ENCODE measurements around the gene NCOA7. TPM values are rescaled to one million over a fixed set of nuclear protein-coding genes. Genes with fewer than 3 reads are reported as not detected.
"Not testable (repeated sequence)": the region's sequence is repeated elsewhere in the genome, so short reads cannot be mapped to it uniquely, and the experiment has no call there.

The NCOA7 gene
- total RNA-seq, 2 experiments from 2014 or later = 42.3 to 43.4 TPM

DNA sequence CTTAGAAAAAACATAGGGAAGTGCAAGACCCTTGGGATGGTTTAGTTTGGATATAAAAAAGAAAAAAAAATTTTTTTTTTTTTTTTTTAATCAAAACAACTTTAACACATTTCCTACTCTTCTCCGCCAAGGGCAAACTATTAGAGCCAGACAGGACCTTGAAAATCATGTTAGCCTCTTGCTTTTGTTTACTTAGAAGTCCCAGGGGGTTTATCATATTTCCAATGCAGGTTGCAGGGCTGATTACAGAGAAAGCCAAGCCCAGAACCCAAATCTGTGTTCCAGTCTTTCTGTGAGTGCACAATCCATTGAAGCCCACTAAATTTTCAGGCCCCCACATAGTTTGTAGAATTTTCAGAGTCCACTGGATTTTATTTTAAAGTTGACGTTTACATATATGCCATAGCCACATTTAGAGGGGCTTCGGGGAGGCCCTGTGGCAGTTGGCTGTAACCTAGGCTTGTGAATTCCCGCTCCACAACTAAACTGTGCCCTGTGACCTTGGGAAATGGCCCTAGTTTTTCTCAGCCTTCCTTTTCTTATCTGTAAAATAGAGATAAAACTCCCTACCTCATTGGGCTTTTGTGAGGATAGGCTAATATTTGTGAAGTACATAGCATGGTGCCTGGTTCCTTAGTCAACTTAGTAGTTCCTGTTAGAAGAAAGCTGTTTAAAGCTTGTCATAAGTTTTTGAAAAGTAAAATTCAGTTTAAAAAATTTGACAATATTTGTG is 55.7 kb downstream of the NCOA7 start:
- H3K36me3 Mint-ChIP-seq = peaks cover 5% of the 10 kb centered on the region
- POLR2A ChIA-PET = no interaction called here

DNA sequence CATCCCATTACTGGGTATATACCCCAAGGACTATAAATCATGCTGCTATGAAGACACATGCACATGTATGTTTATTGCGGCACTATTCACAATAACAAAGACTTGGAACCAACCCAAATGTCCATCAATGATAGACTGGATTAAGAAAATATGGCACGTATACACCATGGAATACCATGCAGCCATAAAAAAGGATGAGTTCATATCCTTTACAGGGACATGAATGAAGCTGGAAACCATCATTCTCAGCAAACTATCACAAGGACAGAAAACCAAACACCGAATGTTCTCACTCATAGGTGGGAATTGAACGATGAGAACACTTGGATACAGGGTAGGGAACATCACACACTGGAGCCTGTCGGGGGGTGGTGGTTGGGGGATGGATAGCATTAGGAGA is 57.5 kb downstream of the NCOA7 start:
- H3K27me3 Mint-ChIP-seq; H3K27ac Mint-ChIP-seq; intact Hi-C loops (cut with micrococcal nuclease); H3K9me3 Mint-ChIP-seq; CTCF ChIA-PET; DNase-seq; POLR2A ChIA-PET; H3K4me3 Mint-ChIP-seq: not testable (repeated sequence)
- H3K4me1 Mint-ChIP-seq (ENCODE audit: low read depth) = peaks cover 12% of the 10 kb centered on the region
- peaks cover 10% of the 10 kb centered on the region for H3K36me3 Mint-ChIP-seq

More for the DNA sequence above, 55.7 kb downstream of the NCOA7 start:
- no peaks in the 10 kb centered on the region for H3K27me3 Mint-ChIP-seq
- CTCF ChIA-PET = interaction anchor here (1.7 kb wide), 1 partner anchor 110 kb away, joined by 4 read pairs; the partner anchor contains the start of gene HINT3
- H3K4me3 Mint-ChIP-seq = no peak overlapping the region
- DNase-seq = no peak
- H3K27ac Mint-ChIP-seq = no peak overlapping the region
- intact Hi-C loops (cut with micrococcal nuclease) = no loop called here
- no peaks in the 10 kb centered on the region for H3K9me3 Mint-ChIP-seq
- peaks cover 7% of the 10 kb centered on the region for H3K4me1 Mint-ChIP-seq (ENCODE audit: low read depth)

DNA sequence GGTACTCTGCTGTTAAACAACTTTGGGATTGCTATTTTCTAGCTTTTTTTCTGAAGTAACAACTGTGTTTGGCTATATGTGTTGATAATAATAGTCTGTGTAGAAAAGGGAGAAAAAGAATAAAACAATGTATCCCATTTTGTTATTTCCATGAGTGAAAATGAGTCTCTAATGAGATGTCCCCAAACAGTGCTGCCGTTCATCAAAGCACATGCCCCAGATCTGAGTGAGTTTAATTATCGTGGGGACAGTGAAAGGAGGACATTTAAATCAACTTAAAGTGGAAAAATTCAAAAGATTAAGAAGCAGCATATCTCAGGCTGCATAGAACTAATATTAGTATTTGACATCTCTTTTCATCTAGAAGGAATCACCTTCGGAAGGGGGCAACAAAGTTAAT is 59.6 kb downstream of the NCOA7 start:
- CTCF ChIA-PET = no interaction called here
- H3K36me3 Mint-ChIP-seq = peaks cover 10% of the 10 kb centered on the region
- no peak for DNase-seq
- intact Hi-C loops (cut with micrococcal nuclease) = no loop called here
- peaks cover 10% of the 10 kb centered on the region for H3K9me3 Mint-ChIP-seq
- peaks cover 13% of the 10 kb centered on the region for H3K4me1 Mint-ChIP-seq (ENCODE audit: low read depth)
- H3K4me3 Mint-ChIP-seq = no peak overlapping the region
- no peak overlapping the region for H3K27ac Mint-ChIP-seq
- H3K27me3 Mint-ChIP-seq = no peaks in the 10 kb centered on the region
- POLR2A ChIA-PET = no interaction called here

DNA sequence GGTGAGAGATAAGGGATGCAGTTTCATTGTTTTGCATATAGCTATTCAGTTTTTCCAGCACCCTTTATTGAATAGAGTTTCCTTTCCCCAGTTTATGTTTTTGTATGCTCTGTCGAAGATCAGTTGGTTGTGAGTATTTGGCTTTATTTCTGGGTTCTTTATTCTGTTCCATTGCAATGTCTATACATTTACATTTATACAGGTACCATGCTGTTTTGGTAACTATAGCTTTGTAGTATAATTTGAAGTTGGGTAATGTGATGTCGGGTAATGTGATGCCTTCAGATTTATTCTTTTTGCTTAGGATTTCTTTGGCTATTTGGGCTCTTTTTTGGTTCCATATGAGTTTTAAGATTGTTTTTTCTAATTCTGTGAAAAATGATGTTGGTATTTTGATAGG is 61.8 kb downstream of the NCOA7 start:
- POLR2A ChIA-PET = no interaction called here
- Mint-ChIP-seq H3K9me3 (peaks cover 10% of the 10 kb centered on the region), H3K36me3 (peaks cover 18% of the 10 kb centered on the region), H3K27me3 (no peaks in the 10 kb centered on the region), H3K4me3 (no peak overlapping the region), H3K4me1 (ENCODE audit: low read depth) (peaks cover 17% of the 10 kb centered on the region), H3K27ac (no peak overlapping the region)
- no peak for DNase-seq
- intact Hi-C loops (cut with micrococcal nuclease) = no loop called here
- CTCF ChIA-PET = no interaction called here

DNA sequence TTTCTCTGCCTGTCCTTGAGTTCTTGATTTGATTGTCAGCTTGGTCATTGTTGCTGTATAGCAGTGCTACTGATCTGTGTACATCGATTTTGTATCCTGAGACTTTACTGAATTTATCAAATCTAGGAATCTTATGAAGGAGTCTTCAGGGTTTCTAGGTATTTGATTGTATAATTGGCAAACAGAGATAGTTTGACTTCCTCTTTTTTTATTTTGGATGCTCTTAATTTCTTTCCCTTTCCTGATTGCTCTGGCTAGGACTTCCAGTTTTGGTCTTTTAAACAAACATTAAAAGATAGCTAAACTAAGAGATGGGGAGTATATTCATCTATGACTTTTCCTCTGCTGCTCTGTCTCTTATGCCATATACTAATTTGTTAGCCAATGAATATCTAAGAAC is 62.4 kb downstream of the NCOA7 start:
- peaks cover 10% of the 10 kb centered on the region for H3K9me3 Mint-ChIP-seq
- peaks cover 17% of the 10 kb centered on the region for H3K4me1 Mint-ChIP-seq (ENCODE audit: low read depth)
- ChIA-PET POLR2A (no interaction called here), CTCF (no interaction called here)
- no peaks in the 10 kb centered on the region for H3K27me3 Mint-ChIP-seq
- H3K27ac Mint-ChIP-seq = no peak overlapping the region
- peaks cover 15% of the 10 kb centered on the region for H3K36me3 Mint-ChIP-seq
- intact Hi-C loops (cut with micrococcal nuclease) = no loop called here
- DNase-seq = no peak
- H3K4me3 Mint-ChIP-seq = no peak overlapping the region

DNA sequence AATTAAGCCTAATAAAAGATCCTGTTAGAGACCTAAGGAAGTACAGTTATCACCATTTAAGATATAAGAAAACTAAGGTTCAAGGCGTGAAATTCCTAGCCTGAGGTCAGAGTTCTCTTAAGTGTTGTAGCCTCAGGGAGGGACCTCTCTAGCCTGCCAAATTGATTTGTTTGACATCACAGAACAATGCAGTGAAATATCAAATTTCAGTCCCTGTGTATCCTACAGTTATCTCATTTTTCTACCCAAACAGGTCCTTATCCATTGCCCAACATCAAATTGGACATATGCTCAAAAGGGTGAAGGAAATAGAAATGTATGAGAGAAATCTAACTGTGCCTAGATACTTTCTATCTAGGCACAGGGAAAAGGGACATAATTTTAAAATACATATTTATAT is 63.0 kb downstream of the NCOA7 start:
- H3K27me3 Mint-ChIP-seq = no peaks in the 10 kb centered on the region
- H3K36me3 Mint-ChIP-seq = peaks cover 15% of the 10 kb centered on the region
- POLR2A ChIA-PET = no interaction called here
- intact Hi-C loops (cut with micrococcal nuclease) = no loop called here
- H3K27ac Mint-ChIP-seq = no peak overlapping the region
- CTCF ChIA-PET = no interaction called here
- H3K4me3 Mint-ChIP-seq = no peak overlapping the region
- H3K4me1 Mint-ChIP-seq (ENCODE audit: low read depth) = peaks cover 18% of the 10 kb centered on the region
- DNase-seq = no peak
- peaks cover 10% of the 10 kb centered on the region for H3K9me3 Mint-ChIP-seq

DNA sequence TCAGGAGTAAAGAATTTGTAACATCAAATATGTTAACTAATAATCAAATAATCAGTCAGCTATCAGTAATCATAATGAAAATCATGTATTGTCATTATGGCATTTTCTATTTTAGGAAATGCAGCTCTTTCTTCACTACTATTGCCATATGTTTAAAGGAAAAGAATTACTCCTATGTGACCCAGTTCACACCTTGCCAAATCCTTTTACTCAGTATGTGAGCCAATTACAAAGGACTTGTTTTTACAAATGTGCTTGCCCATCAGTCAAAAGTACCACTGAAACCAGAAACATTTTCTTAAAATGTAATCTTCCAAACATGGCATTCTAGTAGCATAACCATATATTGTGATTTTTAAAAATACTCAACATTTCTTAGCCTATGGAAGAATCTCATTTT is 63.6 kb downstream of the NCOA7 start:
- CTCF ChIA-PET = no interaction called here
- intact Hi-C loops (cut with micrococcal nuclease) = no loop called here
- H3K27ac Mint-ChIP-seq = no peak overlapping the region

DNA sequence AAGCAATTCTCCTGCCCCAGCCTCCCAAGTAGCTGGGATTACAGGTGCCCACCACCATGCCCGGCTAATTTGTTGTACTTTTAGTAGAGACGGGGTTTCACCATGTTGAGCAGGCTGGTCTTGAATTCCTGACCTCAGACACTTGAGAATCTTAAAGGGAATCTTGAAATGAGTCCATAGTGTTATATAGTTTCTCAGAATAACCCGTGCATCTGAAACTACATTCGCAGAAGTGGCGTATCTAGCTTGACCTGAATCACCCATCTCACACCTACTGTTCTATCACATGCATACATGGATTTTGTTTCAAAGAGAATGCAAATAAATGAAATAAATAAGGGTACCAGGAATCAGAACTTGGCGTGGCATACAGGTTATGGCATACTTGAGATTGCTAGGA is 65.0 kb downstream of the NCOA7 start:
- DNase-seq = no peak
- H3K4me3 Mint-ChIP-seq = no peak overlapping the region
- H3K36me3 Mint-ChIP-seq = peaks cover 15% of the 10 kb centered on the region
- peaks cover 19% of the 10 kb centered on the region for H3K4me1 Mint-ChIP-seq (ENCODE audit: low read depth)
- no peak overlapping the region for H3K27ac Mint-ChIP-seq
- ChIA-PET POLR2A (interaction anchor here (0.6 kb wide), 1 partner anchor 1702 kb away, joined by 6 read pairs; no protein-coding TSS in a partner anchor), CTCF (no interaction called here)
- H3K9me3 Mint-ChIP-seq = peaks cover 10% of the 10 kb centered on the region
- intact Hi-C loops (cut with micrococcal nuclease) = no loop called here
- H3K27me3 Mint-ChIP-seq = no peaks in the 10 kb centered on the region

More for the DNA sequence above, 63.6 kb downstream of the NCOA7 start:
- Mint-ChIP-seq H3K9me3 (peaks cover 10% of the 10 kb centered on the region), H3K27me3 (no peaks in the 10 kb centered on the region), H3K4me1 (ENCODE audit: low read depth) (peaks cover 19% of the 10 kb centered on the region), H3K4me3 (no peak overlapping the region), H3K36me3 (peaks cover 15% of the 10 kb centered on the region)
- POLR2A ChIA-PET = no interaction called here
- DNase-seq = no peak

DNA sequence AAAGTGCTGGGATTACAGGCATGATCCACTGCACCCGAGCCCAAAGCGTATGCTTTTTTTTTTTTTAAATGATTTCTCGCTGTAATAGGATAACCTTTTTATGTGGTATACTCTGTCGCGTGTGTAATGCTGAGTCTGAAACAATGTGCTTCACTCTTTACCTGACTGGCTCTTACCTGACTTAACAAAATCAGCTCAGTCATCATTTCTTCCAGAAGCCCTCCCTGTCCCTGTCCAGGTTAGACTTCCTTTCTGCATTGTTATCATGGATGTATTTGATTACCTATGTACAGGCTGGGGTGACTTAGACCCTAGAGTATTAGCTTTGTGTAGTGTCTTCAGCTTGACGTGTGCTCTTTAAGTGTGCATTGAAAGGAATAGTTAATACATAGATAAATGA is 67.1 kb downstream of the NCOA7 start:
- Mint-ChIP-seq H3K27me3 (no peaks in the 10 kb centered on the region), H3K36me3 (peaks cover 10% of the 10 kb centered on the region), H3K9me3 (peaks cover under 1% of the 10 kb centered on the region), H3K4me1 (ENCODE audit: low read depth) (peaks cover 16% of the 10 kb centered on the region), H3K4me3 (no peak overlapping the region), H3K27ac (no peak overlapping the region)
- no peak for DNase-seq
- CTCF ChIA-PET = interaction anchor here (0.6 to 2.0 kb wide), 8 partner anchors 34 to 155 kb away, joined by 3 to 8 read pairs (median 4); partner anchors contain the start of gene HINT3
- POLR2A ChIA-PET = no interaction called here
- intact Hi-C loops (cut with micrococcal nuclease) = loop anchor here (2.0 kb wide), 2 partner anchors 99 to 117 kb away; partner anchors contain the start of gene HINT3

DNA sequence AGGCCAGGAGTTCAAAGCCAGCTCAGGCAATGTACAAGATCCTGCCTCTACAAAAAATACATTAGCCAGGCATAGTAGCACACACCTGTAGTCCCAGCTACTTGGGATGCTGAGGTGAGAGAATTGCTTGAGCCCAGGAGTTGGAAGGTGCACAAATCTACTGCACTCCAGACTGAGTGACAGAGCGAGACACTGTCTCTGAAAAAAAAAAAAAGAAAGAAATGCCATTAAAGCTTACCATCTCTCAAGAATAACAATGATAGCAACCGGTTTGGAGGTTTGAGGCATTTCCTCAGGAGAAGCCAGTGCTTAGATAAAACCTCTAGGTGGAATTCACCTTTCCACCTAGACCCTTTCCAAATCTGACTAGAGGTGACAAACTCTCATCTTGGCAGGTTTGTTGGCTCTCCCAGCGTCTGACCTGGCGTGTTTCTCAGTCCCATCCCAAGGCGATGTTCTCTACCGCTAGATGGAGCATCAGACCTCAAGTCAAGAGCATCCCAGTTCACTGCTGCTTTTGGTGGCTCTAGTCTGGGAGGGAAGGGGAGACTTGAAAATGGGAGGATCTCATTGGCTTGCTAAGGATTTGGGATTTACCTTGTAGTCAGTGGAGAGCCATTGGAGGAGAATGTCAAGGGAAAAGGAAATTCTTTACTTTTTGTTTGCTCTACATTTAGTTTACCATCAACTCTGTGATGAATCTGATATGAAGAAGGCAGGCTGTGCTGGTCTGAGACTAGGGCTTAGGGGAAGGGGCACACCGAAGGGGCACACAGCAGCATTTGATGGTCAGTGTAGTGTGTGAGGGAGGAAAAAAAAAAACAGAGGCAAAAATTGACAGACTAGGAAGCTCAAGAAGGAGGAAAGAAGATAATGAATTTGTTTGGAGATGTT is 67.9 kb downstream of the NCOA7 start:
- H3K9me3 Mint-ChIP-seq = no peaks in the 10 kb centered on the region
- CTCF ChIA-PET = interaction anchor here (0.6 to 2.0 kb wide), 7 partner anchors 34 to 155 kb away, joined by 3 to 8 read pairs (median 3); no protein-coding TSS in a partner anchor
- intact Hi-C loops (cut with micrococcal nuclease) = loop anchor here (2.0 kb wide), 2 partner anchors 98 to 116 kb away; partner anchors contain the start of gene HINT3
- H3K27me3 Mint-ChIP-seq = no peaks in the 10 kb centered on the region
- H3K27ac Mint-ChIP-seq = no peak overlapping the region
- POLR2A ChIA-PET = no interaction called here
- peak; percentile 48 for DNase-seq
- H3K36me3 Mint-ChIP-seq = peaks cover 10% of the 10 kb centered on the region
- H3K4me1 Mint-ChIP-seq (ENCODE audit: low read depth) = peaks cover 11% of the 10 kb centered on the region
- H3K4me3 Mint-ChIP-seq = no peak overlapping the region

DNA sequence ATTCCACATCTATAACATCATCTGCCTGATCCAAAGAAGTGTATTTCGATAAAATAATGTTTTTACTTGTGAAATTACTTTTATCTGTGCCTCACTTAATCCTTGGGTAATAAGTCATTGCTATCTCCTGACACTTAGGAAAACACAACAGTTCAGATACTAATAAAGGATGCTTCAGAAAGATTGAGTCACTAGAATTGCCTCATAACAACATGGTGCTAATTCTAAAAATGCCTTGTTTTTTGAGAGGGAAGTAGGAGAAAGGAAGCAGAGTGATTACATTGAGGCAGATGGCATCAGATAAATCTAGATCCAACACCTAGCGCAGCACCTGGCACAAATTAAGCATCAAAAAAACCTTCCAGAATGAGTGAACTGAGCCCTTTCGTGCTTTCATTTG is 69.0 kb downstream of the NCOA7 start:
- CTCF ChIA-PET = interaction anchor here (1.5 kb wide), 1 partner anchor 97 kb away, joined by 5 read pairs; the partner anchor contains the start of gene HINT3

DNA sequence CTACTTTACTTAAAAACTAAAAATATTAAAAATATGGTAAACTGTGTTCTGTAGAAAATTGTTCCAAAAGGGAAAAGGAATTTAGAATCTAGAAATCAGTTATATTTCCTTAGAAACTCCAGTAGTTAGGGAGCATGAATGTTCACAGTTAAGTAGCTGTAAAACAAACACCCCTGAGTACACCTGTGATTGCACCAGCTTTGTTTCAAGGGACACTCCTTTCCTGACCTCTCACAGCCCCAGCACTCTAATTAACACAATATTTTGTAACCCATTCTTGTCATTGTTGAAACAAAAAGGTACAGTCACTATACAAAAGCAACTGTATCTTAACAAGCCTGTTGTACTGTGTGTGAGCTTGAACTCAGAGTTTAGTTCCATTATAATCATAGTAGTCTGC is 72.3 kb downstream of the NCOA7 start:
- H3K4me3 Mint-ChIP-seq = no peak overlapping the region
- POLR2A ChIA-PET = no interaction called here
- no peaks in the 10 kb centered on the region for H3K36me3 Mint-ChIP-seq
- CTCF ChIA-PET = interaction anchor here (0.8 to 1.5 kb wide), 3 partner anchors 43 to 94 kb away, joined by 3 to 5 read pairs (median 3); partner anchors contain the start of gene HINT3
- H3K4me1 Mint-ChIP-seq (ENCODE audit: low read depth) = peaks cover 2% of the 10 kb centered on the region
- H3K27me3 Mint-ChIP-seq = no peaks in the 10 kb centered on the region
- no peak for DNase-seq
- intact Hi-C loops (cut with micrococcal nuclease) = no loop called here
- no peaks in the 10 kb centered on the region for H3K9me3 Mint-ChIP-seq
- H3K27ac Mint-ChIP-seq = no peak overlapping the region

More for the DNA sequence above, 69.0 kb downstream of the NCOA7 start:
- POLR2A ChIA-PET = no interaction called here
- no peak overlapping the region for H3K4me3 Mint-ChIP-seq
- H3K27ac Mint-ChIP-seq = no peak overlapping the region
- DNase-seq = no peak
- peaks cover 10% of the 10 kb centered on the region for H3K36me3 Mint-ChIP-seq
- peaks cover 9% of the 10 kb centered on the region for H3K4me1 Mint-ChIP-seq (ENCODE audit: low read depth)
- H3K9me3 Mint-ChIP-seq = no peaks in the 10 kb centered on the region
- H3K27me3 Mint-ChIP-seq = no peaks in the 10 kb centered on the region
- intact Hi-C loops (cut with micrococcal nuclease) = loop anchor here (2.0 kb wide), 2 partner anchors 97 to 115 kb away; partner anchors contain the start of gene HINT3
